Tibial artery (tissue), 4 donors: ENCODE data around the gene TIAM1.

Experiments
- DNase-seq, 2 donors: peaks; one replicate each; pipeline ENCODE4 v3.0.0-alpha.2; 2019
- H3K27ac ChIP-seq, 2 donors: fragments of 200-600 bp; sonication (generic) in 1 of 2; 1 replicate in 1 of 2; 2 replicates in 1 of 2; pipeline ENCODE4 v1.5.1; 2018 to 2019; ENCODE audit warnings: mild to moderate bottlenecking in 1 of 2
- H3K27me3 ChIP-seq, 2 donors: fragments of 200-600 bp; sonication (generic) in 1 of 2; one replicate each; pipeline versions ENCODE4 v1.5.1 to v1.6.0; 2016 to 2019
- H3K36me3 ChIP-seq, 3 donors: fragments of 200-600 bp; sonication (generic) in 2 of 3; one replicate each; pipeline ENCODE4 v1.5.1; 2016 to 2019; ENCODE audit warnings: mild to moderate bottlenecking in 2 of 3
- H3K4me1 ChIP-seq, 4 donors: fragments of 200-600 bp; sonication (generic) in 2 of 4; 1 replicate in 3 of 4; 2 replicates in 1 of 4; pipeline ENCODE4 v1.5.1; 2016 to 2019
- H3K4me3 ChIP-seq, 2 donors: fragments of 200-600 bp; sonication (generic) in 1 of 2; 1 replicate in 1 of 2; 2 replicates in 1 of 2; pipeline ENCODE4 v1.5.1; 2018 to 2019; ENCODE audit warnings: mild to moderate bottlenecking in 2 of 2
- H3K9me3 ChIP-seq, 3 donors: fragments of 200-600 bp; sonication (generic) in 1 of 3; one replicate each; pipeline ENCODE4 v1.5.1; 2016 to 2019
- CTCF ChIP-seq, 2 experiments: fragments of 200-600 bp in 1 of 2; fragments of 450-650 bp in 1 of 2; IDR thresholded peaks; one replicate each; pipeline ENCODE4 v1.5.1; 2017 to 2019; ENCODE audit warnings: antibody characterized with exemption in 2 of 2, mild to moderate bottlenecking in 1 of 2, moderate library complexity in 1 of 2
- intact Hi-C: fragments of 100-400 bp; cut with DNase I; formaldehyde crosslinking; loops from one replicate; pipeline ENCODE4 v1.15.0; 2023; ENCODE audit warnings: low total_unique reads

Gene TIAM1

DNA sequence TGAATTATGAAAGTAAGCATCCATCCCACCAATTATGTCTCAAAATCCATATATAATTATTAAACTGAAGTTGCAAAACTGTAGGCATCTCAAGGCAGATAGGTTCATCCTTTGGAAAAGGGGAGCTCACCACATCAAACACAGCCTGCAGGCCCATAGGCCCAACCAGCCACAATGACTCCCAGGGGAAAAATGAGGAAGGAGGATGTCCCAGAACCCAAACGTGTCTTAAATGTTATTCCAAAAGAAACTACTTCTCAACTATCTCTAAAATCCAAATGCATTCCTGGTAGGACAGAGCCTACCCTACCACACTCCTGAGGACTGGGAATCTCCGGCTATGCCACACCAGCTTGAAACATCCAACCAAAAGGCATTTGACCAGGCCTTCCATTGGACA is 12.8 kb downstream of the TIAM1 start:
- no peak for TF ChIP-seq CTCF (IDR thresholded peaks at IDR 0.05)

DNA sequence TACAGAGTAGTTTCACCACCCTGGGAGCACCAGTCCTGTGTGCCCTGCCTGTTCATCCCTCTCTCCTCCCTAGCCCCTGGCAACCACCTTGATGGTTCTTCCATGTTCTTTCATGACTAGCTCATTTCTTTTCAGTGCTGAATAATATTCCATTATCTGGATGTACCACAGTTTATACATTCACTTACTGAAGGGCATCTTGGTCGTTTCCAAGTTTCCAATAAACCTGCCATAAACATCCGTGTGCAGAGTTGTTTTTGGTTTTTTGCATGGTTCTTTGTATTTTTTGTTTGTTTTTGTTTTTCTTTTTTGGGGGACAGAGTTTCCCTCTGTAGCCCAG is 13.9 kb downstream of the TIAM1 start:
- no peak for TF ChIP-seq CTCF (IDR thresholded peaks at IDR 0.05)
- no peak overlapping the region for H3K27ac ChIP-seq
- H3K9me3 ChIP-seq: peaks cover 0 to 6% (median 0%) of the 10 kb centered on the region in 3 donors
- no peaks in the 10 kb centered on the region for H3K27me3 ChIP-seq
- intact Hi-C loops: no loop called here
- no peak overlapping the region for H3K4me3 ChIP-seq
- H3K4me1 ChIP-seq: no peaks in the 10 kb centered on the region
- DNase-seq: no peak
- no peaks in the 10 kb centered on the region for H3K36me3 ChIP-seq

More for the DNA sequence above, 12.8 kb downstream of the TIAM1 start:
- intact Hi-C loops: no loop called here
- Histone ChIP-seq H3K9me3 (peaks cover 0 to 6% (median 0%) of the 10 kb centered on the region in 3 donors), H3K27ac (no peak overlapping the region), H3K4me1 (no peaks in the 10 kb centered on the region), H3K4me3 (no peak overlapping the region), H3K27me3 (no peaks in the 10 kb centered on the region), H3K36me3 (no peaks in the 10 kb centered on the region)
- no peak for DNase-seq

DNA sequence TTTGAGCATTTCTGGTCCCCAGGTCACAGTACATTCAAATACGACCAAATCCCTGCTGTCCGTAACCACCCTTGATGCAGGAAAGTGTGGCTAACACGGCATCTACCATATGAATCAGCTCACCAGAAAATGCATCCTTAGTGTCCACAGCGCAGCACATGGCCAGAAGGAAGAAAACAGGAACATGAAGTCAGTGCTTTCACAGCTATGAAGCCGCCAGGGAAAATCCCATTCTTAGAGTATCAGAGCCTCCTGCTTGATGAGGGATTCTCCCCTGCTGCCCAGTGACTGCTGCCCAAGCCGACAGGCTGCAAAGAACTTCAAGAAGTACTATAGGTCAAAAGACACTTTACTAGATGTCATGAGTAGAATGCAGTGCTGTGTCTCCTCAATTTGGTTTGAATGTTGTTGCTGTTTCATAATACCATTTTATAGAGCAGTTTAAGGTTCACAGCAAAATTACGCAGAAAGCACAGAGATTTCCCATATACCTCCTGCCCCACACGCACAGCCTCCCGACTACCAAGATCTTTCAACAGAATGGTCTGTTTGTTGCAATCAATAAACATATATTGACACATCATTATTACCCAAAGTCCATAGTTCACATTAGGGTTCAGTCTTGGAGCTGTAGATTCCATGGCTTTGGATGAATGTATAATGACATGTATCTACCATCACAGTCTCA is 14.5 kb downstream of the TIAM1 start:
- no peak overlapping the region for H3K4me3 ChIP-seq
- no peak overlapping the region for H3K27ac ChIP-seq
- intact Hi-C loops: no loop called here
- H3K27me3 ChIP-seq: no peaks in the 10 kb centered on the region
- peaks cover 0 to 6% (median 0%) of the 10 kb centered on the region in 3 donors for H3K9me3 ChIP-seq
- H3K4me1 ChIP-seq: no peaks in the 10 kb centered on the region
- DNase-seq: no peak
- TF ChIP-seq CTCF (IDR thresholded peaks at IDR 0.05): no peak
- H3K36me3 ChIP-seq: no peaks in the 10 kb centered on the region

GRCh38 chr21:31326522-31327242 is 17.4 kb downstream of the TIAM1 start:
- Histone ChIP-seq H3K9me3 (peaks cover 0 to 6% (median 0%) of the 10 kb centered on the region in 3 donors), H3K4me3 (no peak overlapping the region), H3K36me3 (no peaks in the 10 kb centered on the region), H3K4me1 (no peaks in the 10 kb centered on the region), H3K27me3 (no peaks in the 10 kb centered on the region), H3K27ac (no peak overlapping the region)
- no peak for DNase-seq
- no peak for TF ChIP-seq CTCF (IDR thresholded peaks at IDR 0.05)
- intact Hi-C loops: no loop called here

- TF ChIP-seq CTCF (IDR thresholded peaks at IDR 0.05): no peak
- intact Hi-C loops: no loop called here
- Histone ChIP-seq H3K9me3 (no peaks in the 10 kb centered on the region), H3K27me3 (no peaks in the 10 kb centered on the region), H3K36me3 (no peaks in the 10 kb centered on the region), H3K27ac (no peak overlapping the region), H3K4me1 (no peaks in the 10 kb centered on the region), H3K4me3 (no peak overlapping the region)
- no peak for DNase-seq
Measured at GRCh38 chr21:31318971-31319370, 25.1 kb downstream of the TIAM1 start.
